HG03378 (cell line): Measurements from ENCODE around the gene FBXL14.
"Not testable (repeated sequence)": the region's sequence is repeated elsewhere in the genome, so short reads cannot be mapped to it uniquely, and the experiment has no call there.

Source experiments
- ATAC-seq: cut with Tn5 transposase; IDR thresholded peaks from one replicate; pipeline ENCODE4 v1.9.1; 2021; ENCODE audit warnings: mild to moderate bottlenecking, moderate library complexity; ENCODE audit not compliant: unreplicated experiment

Gene FBXL14

DNA sequence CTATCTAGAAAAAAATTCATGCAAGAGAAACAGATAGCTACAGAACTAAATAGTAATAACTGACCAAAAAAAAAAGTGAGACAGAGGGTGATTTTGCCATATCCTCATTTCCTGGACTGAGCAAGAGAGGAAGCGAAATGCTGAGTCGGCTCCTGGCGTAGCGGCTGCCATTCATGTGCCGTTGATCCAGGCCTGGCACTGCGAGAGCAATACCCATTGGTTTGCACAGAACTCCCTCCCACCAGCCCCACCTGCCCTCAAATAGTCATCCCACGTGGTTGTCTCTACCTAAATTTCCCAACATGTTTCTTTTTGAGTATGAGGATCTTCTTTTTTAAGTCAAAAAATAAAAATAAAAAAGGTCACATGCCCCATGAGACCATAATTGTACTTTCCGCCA is 25.2 kb upstream of the FBXL14 start:
- no peak for ATAC-seq

DNA sequence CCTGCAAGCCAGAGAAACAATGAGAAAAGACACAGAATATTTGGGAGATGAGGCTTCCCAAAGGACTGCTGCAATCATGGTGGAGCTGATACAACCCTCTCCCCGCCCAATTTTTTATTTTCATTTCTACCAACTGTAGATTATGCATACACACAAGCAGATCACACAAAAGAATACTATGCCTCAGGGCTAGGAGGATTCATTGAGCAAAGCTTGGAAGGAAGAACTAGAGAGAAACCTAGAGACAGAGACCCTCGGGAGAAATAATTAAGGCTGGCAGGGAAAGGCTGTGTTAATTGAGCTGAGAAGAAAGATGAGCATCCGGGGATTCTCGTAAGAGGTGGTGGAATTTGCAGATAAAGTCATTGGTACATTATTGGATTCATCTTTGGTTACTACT is 24.8 kb upstream of the FBXL14 start:
- ATAC-seq = no peak

DNA sequence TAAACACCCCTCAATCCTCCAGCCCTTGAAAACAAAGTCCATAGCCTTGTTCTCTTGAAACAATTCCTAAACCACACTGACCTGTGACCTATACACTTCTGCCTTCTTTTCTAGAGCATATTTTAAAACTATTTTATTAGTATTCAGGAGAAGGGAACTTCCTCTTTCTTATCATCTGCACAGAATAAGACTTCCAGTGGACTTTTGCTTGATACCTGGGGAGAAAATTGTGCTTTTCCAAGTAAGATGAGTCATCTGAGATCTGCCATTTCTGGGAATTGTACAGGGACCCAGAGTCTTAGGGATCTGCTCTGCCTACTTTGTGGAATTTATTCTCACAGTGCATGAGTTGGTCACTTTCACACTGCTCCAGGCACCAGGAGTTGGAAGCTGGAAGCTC is 24.1 kb upstream of the FBXL14 start:
- ATAC-seq = no peak

DNA sequence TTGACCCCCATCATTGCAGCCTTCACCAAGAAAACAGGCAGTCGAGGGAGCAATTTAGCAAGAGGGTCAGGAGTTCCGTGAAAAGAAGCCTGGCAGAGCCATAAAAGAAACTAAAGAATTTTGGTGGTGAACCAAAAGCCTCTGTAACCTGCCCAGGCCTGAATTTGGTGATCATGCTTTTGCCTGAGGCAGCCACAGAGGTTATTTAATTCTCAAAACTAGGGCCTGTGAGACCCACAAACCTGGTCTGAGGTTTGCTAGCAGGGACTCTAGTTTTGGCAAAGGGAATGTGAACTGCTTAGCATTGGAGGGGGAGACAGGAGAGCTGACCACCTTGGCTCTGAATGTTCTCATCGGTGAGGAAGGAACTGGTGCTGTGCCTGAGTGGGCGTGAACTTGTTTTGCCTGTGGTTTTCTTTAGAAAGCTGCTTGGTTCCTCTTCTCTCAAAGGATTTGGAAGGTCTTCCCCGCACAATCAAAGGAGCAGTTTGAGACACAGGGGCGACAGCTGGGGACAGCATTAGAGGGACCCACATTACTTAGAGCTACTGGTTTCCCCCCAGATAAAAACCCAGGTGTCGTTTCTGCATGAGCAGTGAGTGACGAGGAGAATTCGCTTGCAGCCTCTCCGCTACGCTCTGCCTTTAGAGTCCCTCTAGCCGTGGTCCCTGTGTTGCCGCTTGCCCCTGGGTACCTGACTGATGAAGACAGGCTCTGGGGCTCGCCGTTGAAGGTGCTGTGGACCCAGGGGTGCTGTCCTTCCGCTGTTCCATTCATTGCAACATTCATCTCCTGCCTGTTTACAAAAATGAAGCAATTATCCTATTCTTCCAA is 22.1 kb upstream of the FBXL14 start:
- no peak for ATAC-seq

DNA sequence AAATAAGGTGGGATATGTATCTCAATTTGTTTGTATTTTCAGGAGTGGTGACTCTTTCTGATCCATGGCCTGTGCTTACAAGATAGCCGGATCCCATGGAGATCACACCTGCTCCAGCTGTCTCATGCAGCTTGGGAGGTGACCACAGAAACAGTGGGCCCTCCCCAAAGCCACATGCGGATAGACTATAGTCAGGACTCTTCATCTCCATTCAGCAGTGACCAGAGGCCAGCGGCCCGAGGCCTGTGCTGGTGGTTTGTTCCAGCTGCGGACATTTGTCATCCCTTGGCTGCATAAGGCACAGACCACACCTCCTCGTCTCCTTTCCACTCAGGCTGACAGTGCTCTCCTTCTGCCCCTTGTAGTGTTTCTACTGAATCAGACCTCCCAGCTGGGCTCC is 20.0 kb upstream of the FBXL14 start:
- ATAC-seq = no peak

DNA sequence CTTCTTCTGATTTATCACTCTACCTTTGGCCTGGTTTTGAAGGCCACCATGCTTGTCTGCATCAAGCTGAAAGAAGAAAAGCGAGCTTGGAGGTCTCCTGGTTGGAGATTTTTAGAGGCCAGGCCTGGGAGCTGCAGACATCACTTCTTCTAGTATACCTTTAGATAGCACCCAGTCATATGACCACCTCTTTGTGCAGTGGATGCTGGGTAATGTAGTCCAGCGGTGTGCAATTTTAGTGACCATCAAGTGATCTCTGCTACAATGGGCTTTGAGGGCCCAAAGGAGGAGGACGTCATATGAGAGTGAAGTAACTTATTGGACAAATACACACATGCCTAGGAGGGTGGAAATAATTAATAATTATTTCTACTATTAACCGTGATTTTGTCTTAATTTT is 19.5 kb upstream of the FBXL14 start:
- no peak for ATAC-seq

DNA sequence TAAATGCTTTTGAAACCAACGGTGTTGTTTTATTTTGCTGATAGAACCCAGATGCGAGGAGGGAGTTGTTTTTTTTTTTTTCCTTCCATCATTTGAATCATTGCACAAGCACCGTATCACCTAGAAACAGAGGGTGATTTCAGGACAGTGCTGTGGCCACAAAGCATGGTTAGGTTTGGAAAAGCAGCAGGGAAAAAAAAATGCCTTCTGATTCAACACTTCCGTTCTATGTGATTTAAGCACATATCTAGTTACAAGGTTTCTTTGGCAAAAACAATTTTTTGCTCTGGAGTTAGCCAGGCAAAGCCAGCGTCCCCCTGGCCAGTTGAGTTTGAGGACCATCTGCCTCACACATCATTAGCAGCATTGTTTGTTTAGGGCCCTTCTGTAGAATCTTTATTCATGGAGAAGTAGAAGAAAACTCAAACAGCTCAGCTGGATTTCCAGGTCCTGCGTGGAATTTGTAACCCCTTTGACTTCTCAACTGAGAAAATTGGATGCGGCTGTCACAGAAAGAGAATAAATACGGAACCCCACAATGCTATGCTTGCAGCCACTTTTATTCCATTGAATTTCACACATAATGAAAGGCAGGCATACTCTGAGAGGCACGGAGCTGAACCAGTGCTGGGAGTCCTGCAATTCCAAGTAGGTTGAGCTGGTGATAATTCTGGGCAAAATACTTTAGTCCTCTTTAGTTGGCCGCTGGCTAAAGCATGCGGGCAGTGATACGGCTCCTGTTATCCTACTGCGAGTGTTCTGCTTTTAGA is 17.6 kb upstream of the FBXL14 start:
- no peak for ATAC-seq

DNA sequence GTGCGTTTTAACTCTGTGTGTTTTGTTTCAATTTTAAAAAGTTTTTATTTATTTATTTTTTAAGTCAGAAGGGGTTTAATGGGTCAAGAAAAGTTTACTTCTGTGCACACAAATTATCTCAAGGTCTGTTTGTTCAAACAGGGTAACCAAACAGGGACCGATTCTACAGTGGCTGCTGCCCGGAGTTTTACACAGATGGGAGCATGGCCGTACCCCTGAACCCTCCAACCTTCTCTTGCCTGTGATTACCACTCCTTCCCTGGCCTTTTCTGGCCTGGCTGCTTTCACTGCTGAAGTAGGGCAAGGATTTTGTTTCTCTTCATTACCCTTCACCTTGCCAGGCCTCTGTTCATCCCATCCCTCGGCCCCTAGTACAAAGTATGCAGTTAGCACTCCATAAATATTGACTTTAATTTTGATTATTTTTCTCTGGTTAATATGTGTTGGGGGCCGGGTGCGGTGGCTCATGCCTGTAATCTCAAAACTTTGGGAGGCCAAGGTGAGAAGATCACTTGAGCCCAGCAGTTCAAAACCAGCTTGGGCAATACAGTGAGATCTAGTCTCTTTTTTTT is 15.8 kb upstream of the FBXL14 start:
- no peak for ATAC-seq

DNA sequence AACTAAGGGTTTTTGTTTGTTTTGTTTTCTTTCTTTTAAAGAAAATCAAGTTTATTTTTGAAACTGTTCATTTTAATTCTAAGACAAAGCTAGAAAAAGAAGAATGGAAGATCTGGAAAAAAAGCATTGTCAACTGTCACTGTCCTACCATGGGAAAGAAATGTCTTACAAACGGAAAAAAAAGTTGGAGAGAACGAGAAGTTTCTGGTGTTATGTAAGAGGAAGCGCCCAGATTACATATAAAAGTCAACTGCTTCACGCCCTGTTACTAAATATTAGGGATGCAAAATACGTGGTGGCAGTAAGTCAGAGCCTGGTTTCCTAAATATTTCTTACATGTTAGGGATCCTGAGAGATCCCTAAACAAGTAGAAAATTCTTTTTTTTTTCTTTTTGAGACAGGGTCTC is 14.3 kb upstream of the FBXL14 start:
- no peak for ATAC-seq

DNA sequence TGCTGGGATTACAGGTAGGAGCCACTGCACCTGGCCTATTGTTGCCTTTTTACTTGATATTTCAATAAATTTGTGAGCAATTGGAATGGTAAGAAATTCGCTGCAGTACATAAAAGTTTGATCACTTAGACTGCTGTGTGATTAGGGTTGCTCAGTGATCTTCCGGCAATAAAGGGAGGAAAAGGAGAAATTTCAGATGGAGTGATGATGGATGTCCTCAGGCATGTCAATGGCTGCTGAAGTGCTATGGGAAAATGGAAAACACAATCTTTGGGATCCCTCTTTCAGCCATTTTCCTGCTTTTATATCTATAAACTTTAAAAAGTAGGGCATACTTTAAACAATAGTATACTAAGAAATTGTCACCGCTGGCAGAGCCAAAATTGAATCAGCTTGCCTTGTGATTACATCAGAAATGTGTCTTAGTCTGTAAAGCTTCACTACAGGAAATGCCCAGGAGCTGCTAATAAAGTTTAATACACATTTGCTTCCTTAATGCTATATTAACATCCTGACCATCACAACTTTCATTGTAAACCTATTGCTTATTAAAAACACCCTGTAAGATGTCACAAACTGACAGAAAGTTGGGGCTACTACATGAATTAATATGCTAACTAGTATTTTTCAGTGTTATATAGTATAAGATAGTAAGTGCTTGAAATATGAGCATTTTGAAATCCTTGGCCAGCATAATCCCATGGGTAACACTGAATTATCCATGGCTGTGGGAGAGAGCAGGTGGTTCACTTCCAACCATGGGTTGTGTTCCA is 13.7 kb upstream of the FBXL14 start:
- ATAC-seq = no peak

DNA sequence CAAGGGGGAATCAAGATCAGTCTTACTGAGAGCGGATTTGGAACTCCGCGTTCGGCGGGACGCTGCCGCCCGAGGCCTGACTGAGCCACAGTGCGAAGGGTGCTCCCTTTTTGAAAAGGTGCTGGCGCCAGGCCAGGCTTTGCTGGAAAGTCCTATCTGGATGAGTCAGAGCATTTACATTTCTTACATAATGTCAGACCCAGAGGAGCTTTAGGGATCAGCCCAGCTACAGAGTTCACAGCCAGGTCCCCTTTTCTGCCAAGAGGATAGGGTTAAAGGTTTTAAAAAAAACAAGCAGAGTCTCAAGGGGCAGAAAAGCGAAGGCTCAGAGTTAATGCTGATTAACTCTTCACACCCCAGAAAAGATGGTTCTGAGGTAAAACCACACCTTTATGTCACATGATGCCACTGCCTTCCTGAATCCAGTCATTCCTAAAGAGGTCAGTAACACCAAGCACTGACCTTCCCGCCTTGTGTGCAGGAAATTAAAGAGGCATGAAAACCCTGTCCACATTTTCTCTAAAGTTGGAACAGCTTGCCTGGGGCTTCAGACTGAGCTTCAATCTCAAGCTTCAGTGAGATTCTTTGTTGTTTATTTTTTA is 11.7 kb upstream of the FBXL14 start:
- peak; percentile 69 for ATAC-seq

DNA sequence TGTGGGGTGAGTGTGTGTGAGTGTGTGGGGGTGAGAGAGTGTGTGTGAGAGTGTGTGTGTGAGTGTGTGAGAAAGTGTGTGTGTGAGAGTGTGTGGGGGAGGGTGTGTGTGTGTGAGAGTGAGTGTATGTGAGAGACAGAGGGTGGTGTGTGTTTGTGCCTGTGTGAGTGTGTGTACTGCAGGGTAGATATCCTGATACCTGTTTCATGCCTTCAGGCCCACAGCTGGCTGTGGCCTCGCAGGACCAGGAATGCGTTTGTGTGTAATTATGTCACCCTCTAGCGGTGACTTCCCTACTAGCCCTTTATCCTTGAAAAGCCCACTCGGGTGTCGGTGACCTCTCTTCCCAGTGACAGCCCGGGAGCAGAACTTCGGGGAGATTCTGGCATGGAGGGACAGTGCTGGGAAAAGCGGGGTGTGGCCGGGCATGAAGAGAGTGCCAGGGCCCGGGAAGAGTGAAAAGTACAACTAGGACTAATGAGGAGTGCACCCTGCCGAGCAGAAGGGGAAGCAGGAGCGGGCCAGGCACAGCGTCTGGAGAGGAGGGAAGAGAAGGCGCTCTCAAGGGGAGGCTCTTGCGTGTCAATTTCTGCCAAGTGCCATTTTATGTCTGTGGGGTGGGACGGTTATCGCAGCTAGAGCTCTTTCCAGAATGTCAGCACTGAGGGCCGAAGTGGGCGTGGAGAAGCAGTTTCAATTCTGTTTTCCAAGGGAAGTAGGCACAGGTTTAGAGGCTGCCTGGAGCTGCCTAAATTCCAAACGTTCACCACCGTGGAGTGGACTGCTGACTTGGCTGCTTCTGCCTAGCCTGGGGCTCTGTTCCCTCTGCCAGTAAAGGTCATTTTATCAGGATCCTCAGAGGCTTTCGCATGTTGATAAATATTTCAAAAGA is 11.0 kb upstream of the FBXL14 start:
- ATAC-seq = peak; percentile 11

DNA sequence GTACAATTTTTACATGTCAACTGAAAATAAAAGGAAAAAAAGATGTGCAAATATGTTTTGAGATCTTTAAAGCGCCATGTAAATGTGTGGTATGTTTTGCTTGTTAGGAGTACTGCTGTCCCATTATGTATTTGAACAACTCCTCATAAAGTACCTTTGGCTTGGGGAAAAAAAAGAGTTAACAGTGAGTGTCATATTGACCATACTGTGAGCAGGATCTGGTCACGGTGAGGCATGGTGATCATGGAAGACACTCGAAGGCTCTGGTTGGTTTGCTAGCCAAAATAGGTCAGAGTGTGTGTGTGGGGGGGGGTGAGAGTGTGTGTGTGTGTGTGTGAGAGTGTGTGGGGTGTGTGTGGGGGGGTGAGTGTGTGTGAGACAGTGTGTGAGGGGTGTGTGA is 10.1 kb upstream of the FBXL14 start:
- no peak for ATAC-seq

DNA sequence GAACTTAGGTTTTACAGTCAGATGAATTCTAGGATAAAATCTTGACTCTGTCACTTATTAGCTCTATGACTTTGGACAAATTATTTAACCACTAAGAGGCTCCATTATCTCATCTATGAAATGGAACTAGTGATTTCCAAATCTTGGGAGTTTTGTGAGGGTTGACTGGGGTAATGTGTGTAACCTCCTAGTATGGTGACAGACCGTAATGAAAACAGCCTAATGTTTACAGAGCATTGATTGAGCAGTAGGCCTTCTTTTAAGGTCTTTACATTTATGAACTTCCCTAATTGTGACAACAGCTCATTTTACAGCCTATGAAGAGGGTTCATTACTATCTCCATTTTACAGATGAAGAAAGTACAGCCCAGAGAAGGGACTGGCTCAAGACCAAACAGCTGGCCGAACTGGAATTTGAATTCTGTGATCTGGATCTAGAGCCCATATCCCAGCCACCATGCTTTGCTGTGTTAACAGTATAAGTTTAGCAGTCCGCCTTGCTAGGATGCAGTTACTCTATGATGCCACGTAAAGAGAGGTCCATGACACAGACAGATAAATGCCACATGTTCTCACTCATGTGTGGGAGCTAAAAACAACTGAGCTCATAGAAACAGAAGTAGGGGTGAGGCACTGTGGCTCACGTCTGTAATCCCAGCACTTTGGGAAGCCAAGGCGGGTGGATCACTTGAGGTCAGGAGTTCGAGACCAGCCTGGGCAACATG is 9.1 kb upstream of the FBXL14 start:
- no peak for ATAC-seq

DNA sequence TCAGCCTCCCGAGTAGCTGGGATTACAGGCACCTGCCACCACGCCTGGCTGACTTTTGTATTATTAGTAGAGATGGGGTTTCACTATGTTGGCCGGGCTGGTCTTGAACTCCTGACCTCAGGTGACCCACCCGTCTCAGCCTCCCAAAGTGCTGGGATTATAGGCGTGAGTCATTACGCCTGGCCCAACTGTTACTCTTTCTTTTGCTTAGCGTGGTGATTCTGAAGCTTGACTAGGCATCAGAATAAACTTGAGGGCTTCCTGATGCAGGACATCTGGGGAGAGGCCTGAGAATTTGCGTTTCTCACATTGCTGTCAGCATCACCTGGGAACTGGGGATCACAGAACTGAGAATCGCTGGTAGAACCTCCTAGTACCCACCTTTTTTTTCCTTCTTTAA is 8.3 kb upstream of the FBXL14 start:
- not testable (repeated sequence) for ATAC-seq

DNA sequence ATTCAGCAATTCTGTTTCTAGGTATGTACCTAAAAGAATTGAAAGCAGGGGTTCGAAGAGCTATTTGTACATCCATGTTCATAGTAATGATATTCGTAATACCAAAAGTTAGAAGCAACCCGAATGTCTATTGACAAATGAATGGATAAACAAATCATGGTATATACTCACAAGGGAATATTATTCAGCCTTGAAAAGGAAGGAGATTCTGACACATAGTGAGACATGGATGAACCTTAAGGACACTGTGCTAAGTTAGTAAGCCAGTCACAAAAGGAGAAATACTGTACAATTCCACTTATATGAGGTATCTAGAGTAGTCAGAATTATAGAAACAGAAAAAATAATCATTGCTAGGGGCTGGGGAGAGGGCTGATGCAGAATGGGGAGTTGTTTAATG is 4.4 kb upstream of the FBXL14 start:
- no peak for ATAC-seq

DNA sequence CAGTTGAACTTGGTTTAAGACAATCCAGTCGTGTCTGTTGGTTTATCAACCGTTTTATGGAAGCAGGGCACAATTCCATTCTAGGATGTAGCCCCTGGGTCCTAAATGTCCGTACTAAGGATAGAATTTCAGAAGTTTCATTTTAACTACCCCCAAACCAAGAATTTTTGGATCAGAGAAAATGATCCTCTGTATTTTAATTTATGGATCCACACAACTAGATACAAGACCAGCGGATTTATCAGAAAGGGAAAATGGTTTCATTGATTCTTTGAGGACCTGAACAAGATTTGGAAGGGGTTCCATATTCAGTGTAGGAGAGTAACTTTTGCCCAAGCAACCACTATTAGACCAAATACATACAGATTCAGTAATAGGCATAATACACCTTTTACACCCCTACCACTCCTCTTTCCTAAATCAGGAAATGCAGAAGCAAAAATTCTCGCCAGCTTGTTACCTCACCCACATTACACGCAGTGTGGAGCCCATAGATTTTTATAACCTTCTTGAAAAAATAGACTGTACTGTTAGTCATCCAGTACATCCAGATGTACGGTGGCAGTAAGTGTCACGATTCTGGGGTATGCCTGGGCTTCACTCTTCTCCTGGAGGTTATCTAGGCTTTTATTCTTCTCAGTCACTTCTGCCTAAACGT is 1.4 kb upstream of the FBXL14 start:
- no peak for ATAC-seq

DNA sequence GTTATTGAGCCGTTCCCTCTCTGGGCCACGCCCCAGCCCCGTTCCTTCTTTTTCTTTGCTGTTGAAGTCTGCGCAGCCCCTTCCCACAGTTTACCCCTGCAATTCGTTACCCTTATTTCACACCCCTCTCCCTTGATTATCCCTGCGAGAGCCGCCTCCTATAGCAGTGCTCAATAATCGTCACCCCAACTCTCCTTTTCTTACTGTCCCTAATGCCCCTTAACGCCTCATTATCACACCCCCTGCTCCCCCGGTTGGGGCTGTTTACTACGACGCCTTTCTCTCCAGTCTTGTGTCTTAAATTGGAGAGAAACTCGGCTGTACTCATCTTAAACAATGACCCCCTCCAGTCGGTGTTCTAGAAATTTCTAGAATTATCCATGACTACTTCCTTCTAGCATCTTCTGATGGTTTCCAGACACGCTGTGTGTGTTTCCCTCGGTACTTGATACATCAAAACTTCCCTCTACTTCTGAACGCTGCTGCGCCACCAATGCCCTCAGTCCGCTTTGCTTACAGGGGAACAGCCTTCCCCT is 713 bp upstream of the FBXL14 start:
- ATAC-seq = peak; percentile 7

DNA sequence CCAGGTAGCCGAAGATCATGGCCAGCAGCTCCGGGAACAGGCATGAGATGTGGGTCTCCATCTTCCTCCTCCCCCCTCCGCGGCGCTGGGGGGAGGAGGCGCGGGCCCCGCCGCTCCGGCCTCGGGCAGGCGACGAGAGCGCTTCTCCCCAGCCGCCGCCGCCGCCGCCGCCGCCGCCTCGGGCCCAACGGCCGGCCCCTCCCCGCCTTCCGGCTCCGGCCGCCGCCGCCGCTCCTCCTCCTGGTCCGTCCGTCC is 448 bp downstream of the FBXL14 start:
- peak; percentile 27 for ATAC-seq
